Mesenchymal stem cell (in vitro differentiated cells and primary cell): ENCODE data around the gene MYLK3.
"Not testable (repeated sequence)": the region's sequence is repeated elsewhere in the genome, so short reads cannot be mapped to it uniquely, and the experiment has no call there.

ENCODE experiments used
- DNase-seq: peaks from one replicate; pipeline ENCODE4 v3.0.0-alpha.2; 2013
- H2AFZ ChIP-seq: one replicate; pipeline ENCODE4 v1.6.1; 2013; ENCODE audit warnings: low read depth, mild to moderate bottlenecking, control low read depth, inconsistent platforms, low read length, moderate library complexity
- H2AK5ac ChIP-seq: 2 replicates; pipeline ENCODE4 v1.6.1; 2013; ENCODE audit warnings: low read length, moderate library complexity, mild to moderate bottlenecking, inconsistent platforms; ENCODE audit not compliant: severe bottlenecking
- H2BK120ac ChIP-seq: one replicate; pipeline ENCODE4 v1.6.1; 2013; ENCODE audit warnings: low read depth, mild to moderate bottlenecking, inconsistent platforms, low read length, moderate library complexity
- H2BK12ac ChIP-seq, 2 experiments: one replicate each; pipeline ENCODE4 v1.6.1; 2013; ENCODE audit warnings: inconsistent platforms in 2 of 2, low read length in 2 of 2, mild to moderate bottlenecking in 2 of 2, moderate library complexity in 2 of 2, control low read depth in 1 of 2
- H2BK15ac ChIP-seq: one replicate; pipeline ENCODE4 v1.6.1; 2013; ENCODE audit warnings: mild to moderate bottlenecking, low read depth, inconsistent platforms; ENCODE audit not compliant: poor library complexity, severe bottlenecking
- H2BK5ac ChIP-seq: 2 replicates; pipeline ENCODE4 v1.6.1; 2013; ENCODE audit warnings: low read depth, mild to moderate bottlenecking, low read length, control low read depth, inconsistent platforms; ENCODE audit not compliant: poor library complexity, severe bottlenecking
- H3K14ac ChIP-seq, 2 experiments: one replicate each; pipeline ENCODE4 v1.6.1; 2013; ENCODE audit warnings: inconsistent platforms in 2 of 2, low read length in 2 of 2, control low read depth in 1 of 2, mild to moderate bottlenecking in 1 of 2, moderate library complexity in 1 of 2
- H3K18ac ChIP-seq, 2 experiments: one replicate each; pipeline ENCODE4 v1.6.1; 2013; ENCODE audit warnings: inconsistent platforms in 2 of 2, low read length in 2 of 2, control low read depth in 1 of 2, low read depth in 1 of 2, mild to moderate bottlenecking in 1 of 2
- H3K23ac ChIP-seq, 2 experiments: one replicate each; pipeline ENCODE4 v1.6.1; 2013; ENCODE audit warnings: inconsistent platforms in 2 of 2, low read length in 2 of 2, mild to moderate bottlenecking in 2 of 2, moderate library complexity in 2 of 2, control low read depth in 1 of 2
- H3K27ac ChIP-seq: 2 replicates; pipeline ENCODE4 v1.5.1; 2013; ENCODE audit warnings: mild to moderate bottlenecking, moderate library complexity, low read length, control low read depth, inconsistent platforms; ENCODE audit not compliant: poor library complexity, severe bottlenecking
- H3K27me3 ChIP-seq, 2 experiments: 2 replicates each; pipeline versions ENCODE4 v1.6.1 to v1.7.0; 2013; ENCODE audit warnings: low read length in 2 of 2, mild to moderate bottlenecking in 2 of 2, moderate library complexity in 2 of 2, control low read depth in 1 of 2, inconsistent platforms in 1 of 2; ENCODE audit not compliant: control insufficient read depth in 1 of 2, insufficient read depth in 1 of 2
- H3K36me3 ChIP-seq, 2 experiments: 2 replicates each; pipeline versions ENCODE4 v1.6.1 to v1.7.0; 2013; ENCODE audit warnings: low read length in 2 of 2, control low read depth in 1 of 2, inconsistent platforms in 1 of 2, low read depth in 1 of 2, mild to moderate bottlenecking in 1 of 2; ENCODE audit not compliant: insufficient read depth in 2 of 2, control insufficient read depth in 1 of 2
- H3K4ac ChIP-seq, 2 experiments: one replicate each; pipeline ENCODE4 v1.6.1; 2013; ENCODE audit warnings: inconsistent platforms in 2 of 2, low read length in 2 of 2, mild to moderate bottlenecking in 2 of 2, moderate library complexity in 2 of 2, control low read depth in 1 of 2, low read depth in 1 of 2
- H3K4me1 ChIP-seq: 2 replicates; pipeline ENCODE4 v1.6.1; 2013; ENCODE audit warnings: low read depth, low read length, control low read depth; ENCODE audit not compliant: control insufficient read depth, insufficient read depth
- H3K4me2 ChIP-seq: 2 replicates; pipeline ENCODE4 v1.6.1; 2013; ENCODE audit warnings: low read length, mild to moderate bottlenecking, inconsistent platforms; ENCODE audit not compliant: poor library complexity, severe bottlenecking
- H3K4me3 ChIP-seq, 2 experiments: 2 replicates each; pipeline versions ENCODE4 v1.5.1 to v1.7.0; 2013; ENCODE audit warnings: low read length in 2 of 2, mild to moderate bottlenecking in 2 of 2, control low read depth in 1 of 2, low read depth in 1 of 2; ENCODE audit not compliant: insufficient read depth in 1 of 2
- H3K79me1 ChIP-seq: replicated peaks from 2 replicates; pipeline ENCODE4 v1.6.1; 2013; ENCODE audit warnings: mild to moderate bottlenecking, control low read depth, low read length, inconsistent platforms; ENCODE audit not compliant: poor library complexity, severe bottlenecking
- H3K9ac ChIP-seq: 2 replicates; pipeline ENCODE4 v1.7.0; 2013; ENCODE audit warnings: mild to moderate bottlenecking, low read length, moderate library complexity
- H3K9me3 ChIP-seq: 2 replicates; pipeline ENCODE4 v1.7.0; 2013; ENCODE audit warnings: mild to moderate bottlenecking, low read length; ENCODE audit not compliant: control insufficient read depth
- H4K8ac ChIP-seq: one replicate; pipeline ENCODE4 v1.6.1; 2013; ENCODE audit warnings: inconsistent platforms, mild to moderate bottlenecking, low read length, moderate library complexity
- H4K91ac ChIP-seq: one replicate; pipeline ENCODE4 v1.6.1; 2013; ENCODE audit warnings: mild to moderate bottlenecking, low read length, inconsistent platforms
- WGBS: methylation state at CpG from one replicate; pipeline ENCODE4 v1.1.7; 2013; ENCODE audit warnings: mixed read lengths; 5-methylcytosine and 5-hydroxymethylcytosine counted together

Gene MYLK3

DNA sequence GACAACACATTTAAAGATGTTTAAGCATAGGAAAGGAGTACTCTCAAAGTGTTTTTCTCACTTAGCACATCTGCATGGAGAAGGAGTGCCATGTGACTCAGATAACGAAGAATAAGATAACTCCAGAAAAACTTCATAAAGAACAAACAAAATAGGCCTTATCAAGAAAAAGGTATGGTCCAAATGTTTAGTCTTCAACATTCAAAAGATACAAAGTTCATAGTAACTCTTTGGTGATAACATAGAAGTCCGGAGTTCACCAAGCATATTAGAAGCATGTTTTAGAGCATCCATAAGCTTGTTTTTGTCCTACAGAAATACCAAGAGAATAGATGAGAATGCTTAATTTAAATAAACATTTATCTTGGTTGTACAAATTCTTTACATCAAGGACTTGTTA lies 66.3 kb downstream of the MYLK3 start:
- not testable (repeated sequence) for H3K9ac ChIP-seq, H3K14ac ChIP-seq, H3K27ac ChIP-seq, H2BK15ac ChIP-seq, H2BK5ac ChIP-seq, H3K4me3 ChIP-seq, H2BK120ac ChIP-seq, H2BK12ac ChIP-seq, H4K91ac ChIP-seq, H3K4me1 ChIP-seq, DNase-seq, H3K9me3 ChIP-seq, H3K23ac ChIP-seq, H3K18ac ChIP-seq, H2AK5ac ChIP-seq, H2AFZ ChIP-seq, H3K79me1 ChIP-seq, H4K8ac ChIP-seq, H3K4me2 ChIP-seq, H3K4ac ChIP-seq, H3K27me3 ChIP-seq
- H3K36me3 ChIP-seq: peaks cover 3 to 56% of the 10 kb centered on the region in 2 experiments
- no CpG with 5 or more reads among the region's 2 CpGs for WGBS

DNA sequence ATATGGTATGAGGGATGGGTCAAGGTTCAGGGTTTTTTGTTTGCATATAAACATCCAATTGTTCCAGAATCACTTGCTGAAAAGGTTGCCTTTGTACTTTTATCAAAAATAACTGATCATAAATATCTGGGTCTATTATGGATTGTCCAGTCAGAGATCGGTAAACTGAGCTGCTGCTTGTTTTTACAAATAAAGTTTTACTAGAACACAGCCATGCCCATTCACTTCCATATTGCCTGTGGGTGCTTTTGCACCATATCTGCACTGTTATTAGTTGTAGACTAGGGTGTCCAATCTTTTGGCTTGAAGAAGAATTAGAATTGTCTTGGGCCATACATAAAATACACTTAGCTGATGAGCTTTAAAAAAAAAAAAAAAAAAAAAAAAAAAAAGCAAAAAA lies 70.2 kb downstream of the MYLK3 start:
- DNase-seq, H4K8ac ChIP-seq, H2BK15ac ChIP-seq, H3K4ac ChIP-seq, H3K4me1 ChIP-seq, H3K27ac ChIP-seq, H4K91ac ChIP-seq, H3K4me2 ChIP-seq, H2BK5ac ChIP-seq, H3K9ac ChIP-seq, H3K4me3 ChIP-seq, H3K23ac ChIP-seq, H2AFZ ChIP-seq, H3K14ac ChIP-seq, H2BK120ac ChIP-seq, H3K27me3 ChIP-seq, H2AK5ac ChIP-seq, H2BK12ac ChIP-seq, H3K9me3 ChIP-seq, H3K18ac ChIP-seq: not testable (repeated sequence)
- no CpG with 5 or more reads among the region's 1 CpG for WGBS
- Histone ChIP-seq H3K79me1 (peaks cover 11% of the 10 kb centered on the region), H3K36me3 (peaks cover 12 to 95% of the 10 kb centered on the region in 2 experiments)

DNA sequence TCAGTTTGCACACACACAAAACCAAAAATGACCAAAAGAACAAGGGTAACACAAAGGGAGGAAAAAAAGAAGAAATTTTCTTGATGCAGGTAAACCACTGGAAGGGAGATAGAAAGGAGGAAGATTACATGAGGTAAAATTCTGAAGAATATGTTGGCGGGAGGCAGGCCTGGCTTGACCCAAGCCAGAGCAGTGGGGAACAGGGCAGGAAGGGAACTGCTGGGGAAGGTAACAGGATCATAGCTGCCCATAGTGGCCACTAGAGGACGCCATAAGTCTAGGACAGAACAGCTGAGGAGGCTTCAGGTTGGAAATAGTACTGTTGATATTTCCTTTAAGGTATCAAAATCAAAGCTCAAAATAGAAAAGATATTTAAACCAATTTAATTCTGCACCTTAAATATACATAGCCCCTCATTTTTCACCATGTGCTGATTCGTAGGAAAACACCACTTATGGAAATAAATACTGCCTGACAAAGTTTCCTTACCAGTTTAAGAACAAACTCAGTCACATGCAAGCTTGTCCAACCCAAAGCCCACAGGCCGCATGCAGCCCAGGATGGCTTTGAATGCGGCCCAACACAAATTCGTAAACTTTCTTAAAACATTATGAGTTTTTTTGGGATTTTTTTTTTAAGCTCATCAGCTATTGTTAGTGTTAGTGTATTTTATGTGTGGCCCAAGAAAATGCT lies 74.7 kb downstream of the MYLK3 start:
- 68% methylated on average over 3 of the region's 6 CpGs for WGBS
- Histone ChIP-seq H2BK120ac (no peak overlapping the region), H3K36me3 (peaks cover 20 to 99% of the 10 kb centered on the region in 2 experiments), H3K79me1 (peaks cover 8% of the 10 kb centered on the region), H3K4me1 (peaks cover 2% of the 10 kb centered on the region), H4K8ac (no peak overlapping the region), H2BK15ac (no peak overlapping the region), H3K18ac (no peak overlapping the region), H2AK5ac (no peak overlapping the region), H4K91ac (no peak overlapping the region), H3K9ac (no peak overlapping the region), H2BK12ac (no peak overlapping the region), H2BK5ac (no peak overlapping the region), H3K27me3 (no peaks in the 10 kb centered on the region), H3K4me2 (no peak overlapping the region), H3K27ac (no peak overlapping the region), H3K14ac (no peak overlapping the region), H2AFZ (no peak overlapping the region), H3K9me3 (no peaks in the 10 kb centered on the region), H3K4ac (no peak overlapping the region), H3K23ac (no peak overlapping the region), H3K4me3 (no peak overlapping the region)
- peak; percentile 77 for DNase-seq

DNA sequence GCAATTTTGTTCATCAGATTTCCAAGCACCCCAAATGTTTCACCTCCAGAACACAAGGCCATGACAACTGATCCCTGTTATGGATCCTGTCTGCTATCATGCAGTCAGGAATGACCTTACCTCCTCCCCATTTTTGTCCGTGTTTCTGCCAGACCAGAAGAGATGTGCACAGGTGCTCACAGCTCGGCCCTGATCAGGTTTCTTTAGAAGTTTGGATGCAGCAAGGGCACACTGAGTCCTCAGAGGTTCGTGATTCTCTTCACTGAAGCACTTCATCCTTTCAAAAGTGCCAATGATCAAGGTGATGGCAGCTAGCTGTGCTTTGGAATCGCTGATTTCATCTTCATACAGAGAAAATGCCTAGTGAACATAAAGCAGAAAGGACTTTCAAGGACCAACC lies 86.0 kb downstream of the MYLK3 start:
- Histone ChIP-seq H3K4me1 (peaks cover 2% of the 10 kb centered on the region), H3K9me3 (no peaks in the 10 kb centered on the region), H2BK120ac (no peak overlapping the region), H4K8ac (no peak overlapping the region), H2AFZ (no peak overlapping the region), H2AK5ac (no peak overlapping the region), H3K4me2 (no peak overlapping the region), H2BK15ac (no peak overlapping the region), H3K27ac (no peak overlapping the region), H4K91ac (no peak overlapping the region), H2BK5ac (no peak overlapping the region), H3K9ac (no peak overlapping the region), H2BK12ac (no peak overlapping the region), H3K14ac (no peak overlapping the region), H3K27me3 (no peaks in the 10 kb centered on the region), H3K4ac (no peak overlapping the region), H3K36me3 (peaks cover 35 to 78% of the 10 kb centered on the region in 2 experiments), H3K79me1 (peaks cover 9% of the 10 kb centered on the region), H3K4me3 (no peak overlapping the region), H3K23ac (no peak overlapping the region), H3K18ac (no peak overlapping the region)
- no peak for DNase-seq
- WGBS: 71% methylated on average over 4 of the region's 4 CpGs
